HG03064 (cell line): ENCODE measurements around the gene GALNT11.
"Not testable (repeated sequence)": the region's sequence is repeated elsewhere in the genome, so short reads cannot be mapped to it uniquely, and the experiment has no call there.

Experiments used
- ATAC-seq: cut with Tn5 transposase; IDR thresholded peaks from one replicate; pipeline ENCODE4 v1.9.1; 2021; ENCODE audit warnings: low read depth; ENCODE audit not compliant: unreplicated experiment

Gene GALNT11

GRCh38 chr7:152074673-152075072, 49.2 kb downstream of the GALNT11 start:
- no peak for ATAC-seq

GRCh38 chr7:152075379-152075778, 49.9 kb downstream of the GALNT11 start:
- ATAC-seq = not testable (repeated sequence)

- ATAC-seq = no peak
Observed at GRCh38 chr7:152076324-152076821, 50.9 kb downstream of the GALNT11 start.

- ATAC-seq = no peak
Observed at GRCh38 chr7:152076940-152077933, 51.8 kb downstream of the GALNT11 start.

- ATAC-seq = no peak
Observed at GRCh38 chr7:152078025-152078424, 52.6 kb downstream of the GALNT11 start.

- ATAC-seq = no peak
Observed at GRCh38 chr7:152078786-152079185, 53.3 kb downstream of the GALNT11 start.

GRCh38 chr7:152081088-152081487, 55.6 kb downstream of the GALNT11 start:
- ATAC-seq = no peak

GRCh38 chr7:152082073-152082721, 56.7 kb downstream of the GALNT11 start:
- ATAC-seq = not testable (repeated sequence)

GRCh38 chr7:152085131-152085530, 59.7 kb downstream of the GALNT11 start:
- ATAC-seq = no peak

GRCh38 chr7:152086513-152086912, 61.0 kb downstream of the GALNT11 start:
- ATAC-seq = no peak

GRCh38 chr7:152089183-152089582, 63.7 kb downstream of the GALNT11 start:
- ATAC-seq = no peak

- ATAC-seq = no peak
Observed at GRCh38 chr7:152090747-152091146, 65.3 kb downstream of the GALNT11 start.

- no peak for ATAC-seq
Observed at GRCh38 chr7:152093717-152094116, 68.2 kb downstream of the GALNT11 start.

- no peak for ATAC-seq
Observed at GRCh38 chr7:152095771-152096170, 70.3 kb downstream of the GALNT11 start.

GRCh38 chr7:152097330-152097729, 71.9 kb downstream of the GALNT11 start:
- no peak for ATAC-seq

GRCh38 chr7:152103066-152103465, 77.6 kb downstream of the GALNT11 start:
- no peak for ATAC-seq

- no peak for ATAC-seq
Observed at GRCh38 chr7:152103691-152104090, 78.2 kb downstream of the GALNT11 start.

- no peak for ATAC-seq
Observed at GRCh38 chr7:152105205-152105604, 79.7 kb downstream of the GALNT11 start.

- ATAC-seq = no peak
Observed at GRCh38 chr7:152106990-152107389, 81.5 kb downstream of the GALNT11 start.

GRCh38 chr7:152107945-152108344, 82.5 kb downstream of the GALNT11 start:
- ATAC-seq = no peak

- no peak for ATAC-seq
Observed at GRCh38 chr7:152108359-152108758, 82.9 kb downstream of the GALNT11 start.
